T-helper 1 cell treated with Interleukin-12 subunit alpha and Interleukin-12 subunit beta and Interleukin-4 antibody, amounts not matched to agents 30 μg/mL and 1 μg/mL, for 36 hours (primary cell): ENCODE measurements around the gene DCAF4L1.

Experiments used
- H3K27ac Mint-ChIP-seq: one replicate; pipeline ENCODE4 v1.8.0; 2021; ENCODE audit warnings: mild to moderate bottlenecking, mixed read lengths
- H3K27me3 Mint-ChIP-seq: one replicate; pipeline ENCODE4 v1.8.0; 2021; ENCODE audit warnings: low read depth, mixed read lengths
- H3K36me3 Mint-ChIP-seq: one replicate; pipeline ENCODE4 v1.8.0; 2021; ENCODE audit warnings: low read depth, mixed read lengths
- H3K4me1 Mint-ChIP-seq: one replicate; pipeline ENCODE4 v1.8.0; 2021; ENCODE audit warnings: low read depth, mixed read lengths
- H3K4me3 Mint-ChIP-seq: one replicate; pipeline ENCODE4 v1.8.0; 2021; ENCODE audit warnings: mild to moderate bottlenecking, moderate library complexity, mixed read lengths
- H3K9me3 Mint-ChIP-seq: one replicate; pipeline ENCODE4 v1.8.0; 2021; ENCODE audit warnings: mixed read lengths

DCAF4L1 gene

GRCh38 chr4:42008011-42008786 is 26.6 kb downstream of the DCAF4L1 start:
- Mint-ChIP-seq H3K4me1 (peaks cover 14% of the 10 kb centered on the region), H3K36me3 (peaks cover 52% of the 10 kb centered on the region), H3K27ac (no peak overlapping the region), H3K27me3 (no peaks in the 10 kb centered on the region), H3K4me3 (no peak overlapping the region), H3K9me3 (no peaks in the 10 kb centered on the region)

DNA sequence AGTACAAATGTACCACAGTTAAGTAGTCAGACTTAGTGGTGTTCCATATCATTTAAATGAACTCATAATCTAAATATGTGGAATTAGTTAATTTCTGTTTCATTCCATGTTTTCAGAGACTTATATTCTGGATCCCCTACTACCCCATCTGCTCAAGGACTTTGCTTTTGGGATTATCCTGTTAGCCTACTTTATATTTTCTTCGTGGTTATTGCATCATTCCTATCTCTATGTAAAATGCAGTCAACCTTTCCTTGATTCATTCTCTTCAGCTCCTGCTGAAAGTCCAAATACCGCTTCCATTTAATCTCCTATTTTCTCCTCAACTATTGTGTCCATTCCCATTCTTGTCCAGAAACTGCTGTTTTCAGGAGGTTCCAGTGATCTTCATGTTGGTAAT is 33.9 kb downstream of the DCAF4L1 start:
- no peaks in the 10 kb centered on the region for H3K9me3 Mint-ChIP-seq
- H3K27ac Mint-ChIP-seq: no peak overlapping the region
- H3K27me3 Mint-ChIP-seq: no peaks in the 10 kb centered on the region
- peaks cover 21% of the 10 kb centered on the region for H3K36me3 Mint-ChIP-seq
- no peak overlapping the region for H3K4me3 Mint-ChIP-seq
- H3K4me1 Mint-ChIP-seq: peaks cover 9% of the 10 kb centered on the region

- H3K27ac Mint-ChIP-seq: no peak overlapping the region
- H3K9me3 Mint-ChIP-seq: no peaks in the 10 kb centered on the region
- H3K27me3 Mint-ChIP-seq: no peaks in the 10 kb centered on the region
- peaks cover 2% of the 10 kb centered on the region for H3K4me1 Mint-ChIP-seq
- peaks cover 16% of the 10 kb centered on the region for H3K36me3 Mint-ChIP-seq
- no peak overlapping the region for H3K4me3 Mint-ChIP-seq
Observed at GRCh38 chr4:42018451-42018850, 36.9 kb downstream of the DCAF4L1 start.
